ENCODE results near the gene MRE11. TPM values are rescaled to one million over a fixed set of nuclear protein-coding genes. Genes with fewer than 3 reads are reported as not detected.

Gene MRE11
- total RNA-seq, 1 experiment from 2014 or later = 20.1 TPM

DNA sequence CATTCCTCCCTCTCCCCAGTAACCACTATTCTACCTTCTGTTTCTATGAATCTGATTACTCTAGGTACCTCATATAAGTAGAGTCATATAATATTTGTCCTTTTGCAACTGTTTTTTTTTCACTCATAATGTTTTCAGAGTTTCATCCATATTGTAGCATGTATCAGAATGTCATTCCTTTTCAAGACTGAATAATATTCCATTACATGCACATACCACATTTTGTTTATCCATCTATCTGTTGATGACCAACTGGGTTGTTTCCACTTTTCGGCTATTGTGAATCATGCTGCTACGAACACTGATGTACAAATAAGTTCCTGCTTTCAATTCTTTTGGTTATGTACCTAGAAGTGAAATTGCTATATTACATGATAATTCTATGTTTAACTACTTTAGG lies 40.7 kb downstream of the MRE11 start:
- Histone ChIP-seq H3K4me2 (ENCODE audit: low read length) (no peak overlapping the region), H3K9me2 (replicated peaks; ENCODE audit: low read length) (no peaks in the 10 kb centered on the region), H3K79me2 (ENCODE audit: low read length) (no peaks in the 10 kb centered on the region), H3K4me3 (ENCODE audit: low read length) (no peak overlapping the region), H2AFZ (ENCODE audit: low read length) (no peak overlapping the region), H3K27ac (ENCODE audit: low read length) (no peak overlapping the region), H3K4me1 (ENCODE audit: insufficient read depth, low read length) (peaks cover 32% of the 10 kb centered on the region), H3K9me3 (ENCODE audit: low read length) (no peaks in the 10 kb centered on the region), H3F3A (ENCODE audit: low read length, unreplicated experiment) (peaks cover 10% of the 10 kb centered on the region), H3K9ac (ENCODE audit: low read length) (no peak overlapping the region), H3K27me3 (ENCODE audit: low read length) (no peaks in the 10 kb centered on the region), H4K20me1 (ENCODE audit: low read length) (peaks cover 4% of the 10 kb centered on the region; the same call in 1 of the 2 replicates), H3K36me3 (ENCODE audit: low read depth, low read length) (peaks cover 4% of the 10 kb centered on the region; the same call in 1 of the 2 replicates)
- TF ChIP-seq EZH2phosphoT487 (IDR thresholded peaks at IDR 0.05; ENCODE audit: borderline replicate concordance, low read length) = no peak
- no peak for TF ChIP-seq EZH2 (IDR thresholded peaks at IDR 0.05; ENCODE audit: low read length, unreplicated experiment)
- TF ChIP-seq, protein P1, sequence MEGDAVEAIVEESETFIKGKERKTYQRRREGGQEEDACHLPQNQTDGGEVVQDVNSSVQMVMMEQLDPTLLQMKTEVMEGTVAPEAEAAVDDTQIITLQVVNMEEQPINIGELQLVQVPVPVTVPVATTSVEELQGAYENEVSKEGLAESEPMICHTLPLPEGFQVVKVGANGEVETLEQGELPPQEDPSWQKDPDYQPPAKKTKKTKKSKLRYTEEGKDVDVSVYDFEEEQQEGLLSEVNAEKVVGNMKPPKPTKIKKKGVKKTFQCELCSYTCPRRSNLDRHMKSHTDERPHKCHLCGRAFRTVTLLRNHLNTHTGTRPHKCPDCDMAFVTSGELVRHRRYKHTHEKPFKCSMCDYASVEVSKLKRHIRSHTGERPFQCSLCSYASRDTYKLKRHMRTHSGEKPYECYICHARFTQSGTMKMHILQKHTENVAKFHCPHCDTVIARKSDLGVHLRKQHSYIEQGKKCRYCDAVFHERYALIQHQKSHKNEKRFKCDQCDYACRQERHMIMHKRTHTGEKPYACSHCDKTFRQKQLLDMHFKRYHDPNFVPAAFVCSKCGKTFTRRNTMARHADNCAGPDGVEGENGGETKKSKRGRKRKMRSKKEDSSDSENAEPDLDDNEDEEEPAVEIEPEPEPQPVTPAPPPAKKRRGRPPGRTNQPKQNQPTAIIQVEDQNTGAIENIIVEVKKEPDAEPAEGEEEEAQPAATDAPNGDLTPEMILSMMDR (conservative IDR thresholded peaks at IDR 0.05; ENCODE audit: low read depth, low read length) = no peak
- DNase-seq (no peak), ATAC-seq (no peak)
- intact Hi-C loops (cut with micrococcal nuclease) = no loop called here
- POLR2A ChIA-PET (ENCODE audit: unreplicated experiment) = no interaction called here
- CTCF ChIA-PET = no interaction called here
- BruUV-seq (replicated peaks) = no TSS peak

- no peaks in the 10 kb centered on the region for H3K27me3 ChIP-seq (ENCODE audit: low read length)
Observed at GRCh38 chr11:94450048-94450447, 43.6 kb downstream of the MRE11 start.

More at GRCh38 chr11:94450048-94450447, 43.6 kb downstream of the MRE11 start:
- Histone ChIP-seq H3K4me1 (ENCODE audit: insufficient read depth, low read length) (peaks cover 19% of the 10 kb centered on the region), H2AFZ (ENCODE audit: low read length) (no peak overlapping the region), H3K9me2 (replicated peaks; ENCODE audit: low read length) (no peaks in the 10 kb centered on the region), H3K9ac (ENCODE audit: low read length) (peak overlapping the region; percentile 53), H3K4me3 (ENCODE audit: low read length) (no peak overlapping the region), H3K9me3 (ENCODE audit: low read length) (no peaks in the 10 kb centered on the region), H3F3A (ENCODE audit: low read length, unreplicated experiment) (peaks cover 10% of the 10 kb centered on the region), H3K4me2 (ENCODE audit: low read length) (peak overlapping the region; percentile 59), H3K36me3 (ENCODE audit: low read depth, low read length) (peaks cover 14% of the 10 kb centered on the region; the same call in 1 of the 2 replicates), H4K20me1 (ENCODE audit: low read length) (peaks cover 4% of the 10 kb centered on the region; the same call in 1 of the 2 replicates), H3K79me2 (ENCODE audit: low read length) (no peaks in the 10 kb centered on the region), H3K27ac (ENCODE audit: low read length) (peak overlapping the region; percentile 84)
- ChIA-PET CTCF (interaction anchor here (0.9 to 1.6 kb wide), 2 partner anchors 72 to 555 kb away, joined by 4 to 6 read pairs; no protein-coding TSS in a partner anchor), POLR2A (ENCODE audit: unreplicated experiment) (no interaction called here)
- TF ChIP-seq EZH2phosphoT487 (IDR thresholded peaks at IDR 0.05; ENCODE audit: borderline replicate concordance, low read length) (no peak), EZH2 (IDR thresholded peaks at IDR 0.05; ENCODE audit: low read length, unreplicated experiment) (no peak)
- TF ChIP-seq, protein P1 (conservative IDR thresholded peaks at IDR 0.05; ENCODE audit: low read depth, low read length) = no peak
- no TSS peak for BruUV-seq (replicated peaks)
- ATAC-seq = peak; percentile 19; the same call in 1 of the 2 replicates
- peak; percentile 21 for DNase-seq
- intact Hi-C loops (cut with micrococcal nuclease) = no loop called here
